ENCODE measurements around the gene TMPRSS11B.

GRCh38 chr4:68209003-68209402 lies 36.5 kb downstream of the TMPRSS11B start:
- TF ChIP-seq POLR2AphosphoS5 (IDR thresholded peaks at IDR 0.05; ENCODE audit: low read depth, low read length) (no peak), POLR2A (IDR thresholded peaks at IDR 0.05; ENCODE audit: low read depth, low read length) (no peak)

All from GM12892 (cell line).